ENCODE results near the gene GCN1. TPM values are rescaled to one million over a fixed set of nuclear protein-coding genes. Genes with fewer than 3 reads are reported as not detected.

The GCN1 gene
- total RNA-seq, 2 donors from 2014 or later = 39.7 to 83.1 TPM

GRCh38 chr12:120132054-120132836 lies 62.3 kb downstream of the GCN1 start:
- Histone ChIP-seq H3K27me3 (no peaks in the 10 kb centered on the region), H3K27ac (no peak overlapping the region), H3K9me3 (no peaks in the 10 kb centered on the region), H3K36me3 (replicated peaks in 1 of 2; ENCODE audit: insufficient read depth in 1 of 2, low read depth in 2 of 2) (peaks cover 31 to 82% of the 10 kb centered on the region in 2 donors), H3K4me1 (no peaks in the 10 kb centered on the region), H3K4me3 (no peak overlapping the region)
- no peak for ATAC-seq
- WGBS, 2 donors = 81% methylated on average over 9 of the region's 9 CpGs
- no peak for DNase-seq
- intact Hi-C loops (cut with DNase I) = no loop called here
- TF ChIP-seq CTCF (IDR thresholded peaks at IDR 0.05) (no peak), POLR2A (IDR thresholded peaks at IDR 0.05) (no peak)

- TF ChIP-seq CTCF (IDR thresholded peaks at IDR 0.05) (no peak), POLR2A (IDR thresholded peaks at IDR 0.05) (no peak)
- no peak overlapping the region for H3K27ac ChIP-seq
- no peaks in the 10 kb centered on the region for H3K27me3 ChIP-seq
- ATAC-seq (no peak), DNase-seq (no peak)
- no peaks in the 10 kb centered on the region for H3K9me3 ChIP-seq
- intact Hi-C loops (cut with DNase I) = no loop called here
- WGBS, 2 donors = 93 to 94% methylated on average over 14 to 15 of the region's 15 CpGs
- H3K4me3 ChIP-seq = no peak overlapping the region
- H3K36me3 ChIP-seq (replicated peaks in 1 of 2; ENCODE audit: insufficient read depth in 1 of 2, low read depth in 2 of 2) = peaks cover 21 to 72% of the 10 kb centered on the region in 2 donors
- H3K4me1 ChIP-seq = no peaks in the 10 kb centered on the region
These were observed 63.4 kb downstream of the GCN1 start for GRCh38 chr12:120131116-120131515.

GRCh38 chr12:120130011-120130410 lies 64.5 kb downstream of the GCN1 start:
- DNase-seq (no peak), ATAC-seq (no peak)
- H3K27me3 ChIP-seq = no peaks in the 10 kb centered on the region
- no peaks in the 10 kb centered on the region for H3K4me1 ChIP-seq
- H3K27ac ChIP-seq = no peak overlapping the region
- no peaks in the 10 kb centered on the region for H3K9me3 ChIP-seq
- H3K36me3 ChIP-seq (replicated peaks in 1 of 2; ENCODE audit: insufficient read depth in 1 of 2, low read depth in 2 of 2) = peaks cover 21 to 62% of the 10 kb centered on the region in 2 donors
- WGBS, 2 donors = 77 to 96% methylated on average over 4 to 6 of the region's 6 CpGs
- no peak overlapping the region for H3K4me3 ChIP-seq
- TF ChIP-seq POLR2A (IDR thresholded peaks at IDR 0.05) (no peak), CTCF (IDR thresholded peaks at IDR 0.05) (no peak)
- intact Hi-C loops (cut with DNase I) = no loop called here

GRCh38 chr12:120126635-120127005 lies 67.9 kb downstream of the GCN1 start:
- no peak for TF ChIP-seq POLR2A (IDR thresholded peaks at IDR 0.05)
- no peak for TF ChIP-seq CTCF (IDR thresholded peaks at IDR 0.05)
- no peak for ATAC-seq
- intact Hi-C loops (cut with DNase I) = no loop called here
- WGBS, 2 donors = 77 to 91% methylated on average over 2 of the region's 2 CpGs
- Histone ChIP-seq H3K4me1 (no peaks in the 10 kb centered on the region), H3K27me3 (no peaks in the 10 kb centered on the region), H3K36me3 (replicated peaks in 1 of 2; ENCODE audit: insufficient read depth in 1 of 2, low read depth in 2 of 2) (peaks cover 5 to 31% of the 10 kb centered on the region in 2 donors), H3K4me3 (no peak overlapping the region), H3K27ac (no peak overlapping the region), H3K9me3 (no peaks in the 10 kb centered on the region)
- peak in 1 of 4 donors; percentile 63 for DNase-seq

Data from body of pancreas (tissue), 4 donors.